H1 (cell line): Measurements from ENCODE around the gene DOCK9. TPM values are rescaled to one million over a fixed set of nuclear protein-coding genes. Genes with fewer than 3 reads are reported as not detected.
A peak's percentile ranks its signal among the peaks of the same experiment; 100 is the strongest.

ENCODE experiments used
- BACH1 ChIP-seq: IDR thresholded peaks from 2 replicates; pipeline ENCODE4 v1.6.1; 2012; ENCODE audit warnings: low read length, improper control_type of control experiment
- CREB1 ChIP-seq: IDR thresholded peaks from 2 replicates; pipeline ENCODE4 v1.6.1; 2012; ENCODE audit warnings: inconsistent platforms
- EP300 ChIP-seq, 2 experiments: IDR thresholded peaks; 1 replicate in 1 of 2; 2 replicates in 1 of 2; pipeline ENCODE4 v1.6.1; 2011 to 2012; ENCODE audit warnings: low read depth in 2 of 2, low read length in 2 of 2, mild to moderate bottlenecking in 2 of 2, borderline replicate concordance in 1 of 2, inconsistent platforms in 1 of 2, moderate library complexity in 1 of 2
- NRF1 ChIP-seq: IDR thresholded peaks from 2 replicates; pipeline ENCODE4 v1.6.1; 2011; ENCODE audit warnings: mild to moderate bottlenecking, low read depth, low read length, improper control_type of control experiment
- PHF8 ChIP-seq: fragments of 200-600 bp; sonication (generic); conservative IDR thresholded peaks from 2 replicates; pipeline ENCODE4 v1.7.1; 2012; ENCODE audit warnings: low read depth, mild to moderate bottlenecking, inconsistent platforms, low read length, moderate library complexity
- RBBP5 ChIP-seq: IDR thresholded peaks from 2 replicates; pipeline ENCODE4 v1.7.1; 2012; ENCODE audit warnings: low read depth, mild to moderate bottlenecking, inconsistent platforms, low read length, moderate library complexity, borderline replicate concordance
- SAP30 ChIP-seq: fragments of 300-600 bp; sonication (generic); IDR thresholded peaks from 2 replicates; pipeline ENCODE4 v1.7.1; 2012; ENCODE audit warnings: low read length, moderate library complexity, mild to moderate bottlenecking, inconsistent platforms; ENCODE audit not compliant: insufficient read depth, insufficient replicate concordance
- SP2 ChIP-seq: IDR thresholded peaks from 2 replicates; pipeline ENCODE4 v1.6.1; 2012; ENCODE audit warnings: mild to moderate bottlenecking, low read length, inconsistent platforms
- TAF7 ChIP-seq: optimal IDR thresholded peaks from 2 replicates; pipeline ENCODE3; 2011; ENCODE audit warnings: low read depth, mild to moderate bottlenecking, inconsistent platforms, low read length, moderate library complexity, borderline replicate concordance
- polyA plus RNA-seq, 7 experiments: library from polyadenylated mRNA; depleted of rRNA in 3 of 7; stranded (reverse) in 5 of 7; unstranded in 2 of 7; fragments of >200 nt in 5 of 7; fragments of 200-250 nt in 2 of 7; gene quantifications; 1 replicate in 5 of 7; 2 replicates in 1 of 7; 4 replicates in 1 of 7; pipeline versions ENCODE4 v1.2.1 to v1.2.3, GENCODE V29; 2011 to 2013; ENCODE audit warnings: missing spikeins in 2 of 7, mixed read lengths in 2 of 7
- total RNA-seq: library from RNA; stranded (reverse); fragmentation: NEBNext Ultra II Directional; extraction: Animal tissue kit (Norgen Biotek cat#: 25700); gene quantifications from 2 replicates; pipeline ENCODE4 v1.2.1, GENCODE V29; 2021
- TF ChIP-seq, protein P1 (sequence below): IDR thresholded peaks from 2 replicates; pipeline ENCODE4 v1.6.1; 2012; ENCODE audit warnings: inconsistent platforms
- TF ChIP-seq, protein P2 (sequence below): IDR thresholded peaks from 2 replicates; pipeline ENCODE4 v1.6.1; 2012; ENCODE audit warnings: inconsistent platforms

Gene DOCK9
- total and polyA plus RNA-seq, 2 of the 8 experiments (the other 6 are each of a cell fraction or from before 2014, with no cell fraction given) = 21.6 to 31.5 TPM

DNA sequence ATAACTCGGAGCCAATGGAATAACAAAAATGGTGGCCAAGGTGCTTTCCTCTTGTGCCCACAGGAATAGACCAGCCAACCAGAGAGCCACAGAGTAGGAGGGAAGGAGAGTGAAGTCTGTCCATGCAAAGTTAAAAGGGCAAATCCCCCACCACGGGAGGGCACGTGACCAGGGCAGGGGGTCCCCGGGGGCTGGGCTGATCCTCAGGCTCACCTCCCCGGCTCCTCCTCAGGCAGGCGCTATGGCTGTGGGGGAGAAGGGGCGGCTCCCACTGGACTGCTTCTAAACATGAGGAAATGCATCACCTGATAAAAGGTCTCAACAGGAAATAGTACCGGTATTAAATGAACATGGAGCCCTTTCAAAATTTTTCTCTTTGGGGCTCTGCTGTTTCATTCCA lies 152.2 kb downstream of the DOCK9 start (continued):
- TF ChIP-seq, protein P1, sequence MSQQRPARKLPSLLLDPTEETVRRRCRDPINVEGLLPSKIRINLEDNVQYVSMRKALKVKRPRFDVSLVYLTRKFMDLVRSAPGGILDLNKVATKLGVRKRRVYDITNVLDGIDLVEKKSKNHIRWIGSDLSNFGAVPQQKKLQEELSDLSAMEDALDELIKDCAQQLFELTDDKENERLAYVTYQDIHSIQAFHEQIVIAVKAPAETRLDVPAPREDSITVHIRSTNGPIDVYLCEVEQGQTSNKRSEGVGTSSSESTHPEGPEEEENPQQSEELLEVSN = peak; percentile 29; the same call in 1 of the 2 replicates
- TF ChIP-seq PHF8 = no peak
- TF ChIP-seq TAF7 = no peak
- TF ChIP-seq RBBP5 = no peak
- TF ChIP-seq SAP30 = no peak
- TF ChIP-seq CREB1 = no peak
- no peak for TF ChIP-seq EP300 (IDR thresholded peaks at IDR 0.05; ENCODE audit: borderline replicate concordance in 1 of 2, low read depth in 2 of 2, low read length in 2 of 2)
- TF ChIP-seq NRF1 = no peak
- no peak for TF ChIP-seq SP2
- TF ChIP-seq, protein P2, sequence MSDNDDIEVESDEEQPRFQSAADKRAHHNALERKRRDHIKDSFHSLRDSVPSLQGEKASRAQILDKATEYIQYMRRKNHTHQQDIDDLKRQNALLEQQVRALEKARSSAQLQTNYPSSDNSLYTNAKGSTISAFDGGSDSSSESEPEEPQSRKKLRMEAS = peak; percentile 54
- no peak for TF ChIP-seq BACH1
